GM21723 (cell line): Measurements from ENCODE around the gene PPP3CB.
A peak's percentile ranks its signal among the peaks of the same experiment; 100 is the strongest.

Experiments used
- ATAC-seq: cut with Tn5 transposase; IDR thresholded peaks from one replicate; pipeline ENCODE4 v1.9.1; 2021; ENCODE audit warnings: mild to moderate bottlenecking, moderate library complexity; ENCODE audit not compliant: unreplicated experiment

The PPP3CB gene

GRCh38 chr10:73495884-73496674 lies at the start of gene PPP3CB:
TSS of gene PPP3CB (minus strand) at chr10:73496024. CDS start at chr10:73495889, 135 bp downstream.
- peak; percentile 69 for ATAC-seq

GRCh38 chr10:73545357-73545756 lies 49.5 kb upstream of the PPP3CB start:
- no peak for ATAC-seq

GRCh38 chr10:73537709-73538108 lies 41.9 kb upstream of the PPP3CB start:
- no peak for ATAC-seq

- no peak for ATAC-seq
These were observed 41.5 kb upstream of the PPP3CB start for GRCh38 chr10:73537288-73537687.

- no peak for ATAC-seq
These were observed 39.0 kb upstream of the PPP3CB start for GRCh38 chr10:73534857-73535256.

GRCh38 chr10:73529089-73529832 lies 33.4 kb upstream of the PPP3CB start:
- no peak for ATAC-seq

- ATAC-seq, result no peak
These were observed 26.4 kb upstream of the PPP3CB start for GRCh38 chr10:73522263-73522662.

- ATAC-seq, result no peak
These were observed 23.5 kb upstream of the PPP3CB start for GRCh38 chr10:73519336-73519735.

- ATAC-seq, result no peak
These were observed 21.5 kb upstream of the PPP3CB start for GRCh38 chr10:73517166-73517888.

GRCh38 chr10:73512207-73512743 lies 16.5 kb upstream of the PPP3CB start:
- ATAC-seq, result no peak

GRCh38 chr10:73509695-73510094 lies 13.9 kb upstream of the PPP3CB start:
- ATAC-seq, result no peak

- no peak for ATAC-seq
These were observed 10.7 kb upstream of the PPP3CB start for GRCh38 chr10:73506491-73506890.

- no peak for ATAC-seq
These were observed 10.2 kb upstream of the PPP3CB start for GRCh38 chr10:73506074-73506473.

GRCh38 chr10:73503037-73503436 lies 7.2 kb upstream of the PPP3CB start:
- ATAC-seq, result no peak

GRCh38 chr10:73501651-73502050 lies 5.8 kb upstream of the PPP3CB start:
- no peak for ATAC-seq

GRCh38 chr10:73497623-73498022 lies 1.8 kb upstream of the PPP3CB start:
- ATAC-seq, result no peak

GRCh38 chr10:73495226-73495883 lies 469 bp downstream of the PPP3CB start:
- peak; percentile 93 for ATAC-seq

GRCh38 chr10:73494877-73495225 lies 973 bp downstream of the PPP3CB start:
- ATAC-seq, result no peak

GRCh38 chr10:73494213-73494612 lies 1.6 kb downstream of the PPP3CB start:
- no peak for ATAC-seq

GRCh38 chr10:73493781-73494180 lies 2.0 kb downstream of the PPP3CB start:
- no peak for ATAC-seq

GRCh38 chr10:73486601-73487000 lies 9.2 kb downstream of the PPP3CB start:
- ATAC-seq, result no peak
